ENCODE results near the gene WNK2.

DNA sequence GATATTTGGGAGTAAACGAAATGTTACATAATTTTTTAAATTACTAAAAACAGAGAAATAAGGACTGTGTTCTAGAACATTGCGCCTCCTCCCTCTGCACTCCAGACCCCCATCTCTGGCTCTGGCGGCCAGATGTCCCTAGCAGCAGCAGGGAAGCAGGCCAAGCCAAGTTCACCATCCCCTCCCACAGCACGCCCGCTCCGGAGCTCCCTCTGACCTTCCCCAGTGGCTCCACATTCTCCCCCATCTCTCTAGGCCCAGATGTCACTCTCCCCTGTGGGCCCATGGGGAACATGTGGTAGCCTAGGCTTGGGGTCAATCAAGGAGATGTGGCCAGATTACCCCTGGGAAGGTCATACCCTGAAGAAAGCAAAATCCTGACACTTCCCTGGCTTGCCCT is 6.3 kb upstream of the WNK2 start:
- TF ChIP-seq CTCF (IDR thresholded peaks at IDR 0.05; ENCODE audit: low read depth, low read length) (no peak), POLR2A (IDR thresholded peaks at IDR 0.05; ENCODE audit: extremely low read depth, insufficient read length) (no peak)
